Measurements from ENCODE around the gene SELENOM.

The SELENOM gene, protein sequence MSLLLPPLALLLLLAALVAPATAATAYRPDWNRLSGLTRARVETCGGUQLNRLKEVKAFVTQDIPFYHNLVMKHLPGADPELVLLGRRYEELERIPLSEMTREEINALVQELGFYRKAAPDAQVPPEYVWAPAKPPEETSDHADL

GRCh38 chr22:31107178-31107893, at the start of gene SELENOM:
SELENOM (minus strand) TSS chr22:31107568; CDS start chr22:31107505, 63 bp downstream.
- DNase-seq = no peak

GRCh38 chr22:31155422-31155821, 48.1 kb upstream of the SELENOM start:
- no peak for DNase-seq

GRCh38 chr22:31154975-31155374, 47.6 kb upstream of the SELENOM start:
- no peak for DNase-seq

GRCh38 chr22:31153357-31153756, 46.0 kb upstream of the SELENOM start:
- no peak for DNase-seq

DNA sequence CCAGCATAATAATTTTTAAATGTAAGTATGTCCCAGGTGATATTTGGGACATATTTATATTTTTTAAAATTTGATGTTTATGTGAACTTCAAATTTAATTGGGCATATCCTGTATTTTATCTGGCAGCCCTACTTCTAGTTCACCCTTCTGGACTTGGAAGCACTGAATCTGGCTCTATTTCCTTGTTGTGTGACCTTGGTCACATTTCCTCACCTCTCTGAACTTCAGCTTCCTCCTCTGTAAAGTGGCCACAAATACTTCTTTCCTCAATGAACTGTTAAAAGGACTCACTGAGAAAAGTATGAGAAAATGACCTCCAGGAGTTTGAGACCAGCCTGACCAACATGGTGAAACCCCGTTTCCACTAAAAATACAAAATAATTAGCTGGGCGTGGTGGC, 44.5 kb upstream of the SELENOM start:
- DNase-seq = no peak

- DNase-seq = no peak
These were observed 43.2 kb upstream of the SELENOM start for GRCh38 chr22:31150615-31151014.

DNA sequence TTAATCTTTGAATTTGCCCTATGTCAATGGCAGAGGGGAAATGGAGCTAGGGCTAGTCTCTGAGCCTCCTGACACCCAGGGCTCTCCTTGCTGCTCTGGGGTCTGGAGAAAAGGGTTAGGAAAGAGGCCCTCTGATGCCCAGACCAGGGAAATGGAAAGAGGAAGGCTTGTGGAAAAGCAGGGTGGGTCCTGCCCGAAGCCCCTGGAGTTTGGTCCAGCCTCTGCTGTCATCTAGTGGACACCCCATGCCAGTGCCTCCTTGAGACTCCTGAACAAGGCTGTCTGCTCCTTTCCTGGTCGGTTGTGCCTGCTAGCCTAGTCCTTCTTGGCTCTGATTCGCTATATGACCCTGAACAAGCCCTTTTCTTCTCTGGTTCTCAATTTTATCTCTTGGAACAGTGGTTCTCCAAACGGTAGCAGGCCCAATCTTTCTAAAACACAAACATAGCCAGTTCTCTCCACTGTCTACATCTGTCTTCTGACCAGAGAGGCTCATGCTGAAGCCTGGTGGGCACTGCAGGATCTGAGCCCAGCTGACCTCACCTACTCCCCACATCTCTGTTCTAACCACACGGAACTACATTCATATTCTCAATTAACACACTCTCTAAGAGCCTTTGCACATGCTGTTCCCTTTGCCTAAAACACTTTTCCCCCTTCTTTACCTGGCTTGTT, 41.7 kb upstream of the SELENOM start:
- DNase-seq = no peak

GRCh38 chr22:31148488-31148887, 41.1 kb upstream of the SELENOM start:
- no peak for DNase-seq

GRCh38 chr22:31144223-31144622, 36.9 kb upstream of the SELENOM start:
- DNase-seq = no peak

DNA sequence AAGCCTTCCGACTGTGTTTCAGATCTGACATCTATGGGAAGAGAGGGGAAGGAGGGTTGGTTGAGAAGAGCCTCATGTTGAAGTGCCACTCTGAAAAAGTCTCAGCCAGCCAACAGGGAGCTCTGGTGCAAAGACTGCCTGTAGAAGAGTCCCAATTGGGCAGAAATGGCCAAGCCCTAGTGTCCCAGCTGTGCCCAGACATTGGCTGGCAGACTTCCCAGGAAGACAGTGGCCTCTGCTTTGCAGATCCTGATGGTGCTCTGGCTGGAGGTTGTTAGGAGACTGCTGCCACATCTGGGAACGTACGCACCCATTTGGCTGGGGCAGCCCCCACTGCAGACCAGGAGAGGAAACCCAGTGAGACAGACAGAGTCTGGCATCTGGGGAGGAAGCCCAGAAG, 36.2 kb upstream of the SELENOM start:
- DNase-seq = no peak

DNA sequence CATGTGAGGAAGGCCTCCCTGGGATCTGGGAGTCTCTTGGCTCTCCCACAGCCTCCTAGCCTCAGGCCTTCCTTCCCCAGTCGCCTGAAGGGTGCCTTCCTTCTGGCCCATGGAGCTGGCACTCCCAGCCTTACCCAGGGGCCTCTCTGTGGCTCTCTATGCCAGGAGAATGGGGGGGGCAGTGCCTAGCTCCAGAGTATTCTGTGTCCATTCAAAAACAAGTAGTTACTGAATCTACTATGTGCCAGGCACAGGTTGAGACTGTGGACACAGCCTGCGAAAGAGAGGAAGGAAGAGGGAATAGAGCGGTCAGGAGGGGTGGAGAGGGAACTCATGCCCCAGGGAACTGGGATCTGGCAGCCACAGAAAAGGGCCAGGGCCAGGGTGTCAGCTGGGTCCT, 35.7 kb upstream of the SELENOM start:
- DNase-seq = no peak

- no peak for DNase-seq
These were observed 34.9 kb upstream of the SELENOM start for GRCh38 chr22:31142285-31142684.

DNA sequence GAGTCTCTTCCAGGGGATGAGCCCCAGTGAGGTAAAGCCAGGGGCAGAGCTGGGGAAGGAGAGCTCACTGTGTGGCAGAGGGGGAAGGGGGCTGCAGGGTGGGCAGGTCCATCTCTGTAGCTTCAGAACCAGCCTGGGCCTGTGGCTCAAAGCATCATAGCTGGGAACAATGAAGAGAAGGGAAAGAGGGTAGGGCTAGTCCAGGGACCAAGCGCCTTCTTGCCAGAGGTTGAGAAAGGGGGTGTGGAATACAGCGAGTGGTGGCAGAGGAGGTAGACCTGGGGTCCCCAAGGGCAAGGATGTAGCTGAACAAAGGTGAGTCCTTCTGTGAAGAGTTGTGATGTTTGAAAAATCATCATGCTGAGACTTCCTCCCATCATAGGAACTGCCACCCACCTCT, 34.2 kb upstream of the SELENOM start:
- no peak for DNase-seq

GRCh38 chr22:31140746-31141145, 33.4 kb upstream of the SELENOM start:
- DNase-seq = no peak

- no peak for DNase-seq
These were observed 32.7 kb upstream of the SELENOM start, which contains the start of gene PLA2G3 for GRCh38 chr22:31139866-31140716. PLA2G3 (minus strand) TSS chr22:31140508; CDS start chr22:31140354, 154 bp downstream.

DNA sequence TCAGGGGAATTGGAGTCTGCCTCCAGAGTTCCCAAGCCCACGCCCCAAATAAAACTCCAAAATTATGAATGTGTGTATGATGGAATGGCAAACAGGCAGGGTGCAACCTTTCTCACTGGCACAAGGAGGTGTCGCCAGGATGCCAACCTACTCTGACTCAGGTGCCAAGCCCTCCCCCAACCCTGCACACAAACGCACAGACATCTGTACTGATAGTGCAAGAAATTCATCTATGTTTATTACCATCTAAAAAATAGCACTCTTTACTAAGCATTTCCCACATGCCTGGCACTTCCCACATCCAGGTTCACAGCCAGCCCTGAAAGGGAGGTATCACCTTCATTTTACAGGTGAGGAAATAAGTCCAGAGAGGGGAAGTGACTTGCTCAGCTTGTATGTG, 31.7 kb upstream of the SELENOM start:
- no peak for DNase-seq

- DNase-seq = no peak
These were observed 30.8 kb upstream of the SELENOM start for GRCh38 chr22:31138126-31138525.

DNA sequence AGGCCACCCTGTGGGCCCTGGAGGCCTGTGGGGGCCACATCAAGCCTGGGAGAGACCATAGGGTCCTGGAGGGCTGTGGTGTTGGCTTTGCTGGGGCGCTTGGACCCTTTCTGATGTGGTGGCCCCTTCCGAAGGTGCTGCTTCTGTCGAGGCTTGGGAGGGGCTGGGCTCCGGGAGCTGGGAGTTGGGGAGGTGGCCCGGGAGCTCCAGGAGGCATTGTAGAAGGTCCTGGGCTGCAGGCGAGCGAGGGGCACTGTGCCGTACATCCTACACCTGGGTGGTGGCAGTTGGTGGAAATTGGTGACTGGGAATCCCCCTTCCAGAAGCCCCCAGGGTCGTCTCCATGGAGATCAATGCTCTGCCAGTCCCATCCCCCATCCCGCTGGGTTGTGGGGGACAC, 30.4 kb upstream of the SELENOM start:
- DNase-seq = no peak

- no peak for DNase-seq
These were observed 29.3 kb upstream of the SELENOM start for GRCh38 chr22:31136711-31137110.

- DNase-seq = no peak
These were observed 28.8 kb upstream of the SELENOM start for GRCh38 chr22:31136155-31136554.

DNA sequence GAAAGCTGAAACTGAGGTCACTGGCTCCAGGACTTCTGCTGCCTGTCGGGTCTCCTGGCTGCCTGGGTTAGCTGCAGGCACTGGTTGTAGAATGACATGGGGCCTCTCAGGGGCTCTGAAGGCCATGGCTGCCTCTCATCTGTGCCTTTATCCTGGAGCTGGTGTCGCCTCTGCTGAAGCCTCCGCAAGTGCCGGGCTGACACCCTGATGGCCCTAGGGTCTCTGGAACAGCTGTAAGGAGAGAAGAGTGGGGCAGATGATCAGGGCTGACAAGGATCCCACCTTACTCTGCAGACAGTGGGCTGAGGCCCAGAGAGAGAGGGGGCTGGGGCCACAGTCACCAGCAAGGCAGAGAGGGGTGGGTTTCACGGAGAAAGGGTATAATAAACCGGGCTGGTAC, 28.3 kb upstream of the SELENOM start:
- no peak for DNase-seq

GRCh38 chr22:31134688-31135087, 27.3 kb upstream of the SELENOM start:
- no peak for DNase-seq

GRCh38 chr22:31133911-31134310, 26.5 kb upstream of the SELENOM start:
- DNase-seq = no peak
